BLaER1 (cell line): Measurements from ENCODE around the gene PRSS1.
A peak's percentile ranks its signal among the peaks of the same experiment; 100 is the strongest.
"Not testable (repeated sequence)": the region's sequence is repeated elsewhere in the genome, so short reads cannot be mapped to it uniquely, and the experiment has no call there.

Experiments
- H3K27ac ChIP-seq: shearing (Covaris generic); formaldehyde crosslinking; 2 replicates; pipeline ENCODE4 v1.8.1; 2022
- H3K27me3 ChIP-seq: shearing (Covaris generic); formaldehyde crosslinking; 2 replicates; pipeline ENCODE4 v1.8.1; 2022
- H3K36me3 ChIP-seq: shearing (Covaris generic); formaldehyde crosslinking; 2 replicates; pipeline ENCODE4 v1.8.1; 2022
- H3K4me1 ChIP-seq: shearing (Covaris generic); formaldehyde crosslinking; 2 replicates; pipeline ENCODE4 v1.8.1; 2022
- H3K4me2 ChIP-seq: shearing (Covaris generic); formaldehyde crosslinking; 2 replicates; pipeline ENCODE4 v1.8.1; 2022
- H3K4me3 ChIP-seq: shearing (Covaris generic); formaldehyde crosslinking; 2 replicates; pipeline ENCODE4 v1.8.1; 2022
- H3K9ac ChIP-seq: shearing (Covaris generic); formaldehyde crosslinking; 2 replicates; pipeline ENCODE4 v1.8.1; 2022
- H3K9me3 ChIP-seq: shearing (Covaris generic); formaldehyde crosslinking; 2 replicates; pipeline ENCODE4 v1.8.1; 2022
- H4K20me1 ChIP-seq: shearing (Covaris generic); formaldehyde crosslinking; 2 replicates; pipeline ENCODE4 v1.8.1; 2022
- Cebpa-rat ChIP-seq: shearing (Covaris generic); IDR thresholded peaks from 2 replicates; pipeline ENCODE4 v1.8.1; 2022

PRSS1 gene

DNA sequence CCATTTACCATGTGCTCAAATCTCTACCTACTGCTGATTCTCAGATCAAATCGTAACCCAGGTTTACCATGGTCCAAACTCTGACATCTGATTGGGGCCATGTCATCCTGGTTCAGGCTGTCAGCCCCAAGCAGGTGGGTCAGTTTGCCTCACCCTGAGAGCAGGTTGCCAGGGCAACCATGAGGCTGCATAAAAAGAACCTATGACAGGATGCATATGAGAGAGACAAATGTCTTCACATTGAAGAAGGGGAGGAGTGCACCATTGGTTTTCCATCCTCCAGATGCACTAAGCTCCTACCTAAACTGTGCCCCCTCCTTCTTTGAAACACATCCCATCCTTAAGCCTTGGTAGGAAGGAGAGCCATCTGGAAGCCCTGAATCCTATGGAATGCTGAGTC, 10.2 kb downstream of the PRSS1 start:
- no peak overlapping the region for H3K9ac ChIP-seq
- peaks cover 9% of the 10 kb centered on the region for H3K4me1 ChIP-seq
- no peaks in the 10 kb centered on the region for H4K20me1 ChIP-seq
- H3K9me3 ChIP-seq: no peaks in the 10 kb centered on the region
- no peak overlapping the region for H3K4me3 ChIP-seq
- TF ChIP-seq Cebpa-rat: no peak
- no peaks in the 10 kb centered on the region for H3K27me3 ChIP-seq
- H3K4me2 ChIP-seq: no peak overlapping the region
- H3K27ac ChIP-seq: no peak overlapping the region
- H3K36me3 ChIP-seq: no peaks in the 10 kb centered on the region

DNA sequence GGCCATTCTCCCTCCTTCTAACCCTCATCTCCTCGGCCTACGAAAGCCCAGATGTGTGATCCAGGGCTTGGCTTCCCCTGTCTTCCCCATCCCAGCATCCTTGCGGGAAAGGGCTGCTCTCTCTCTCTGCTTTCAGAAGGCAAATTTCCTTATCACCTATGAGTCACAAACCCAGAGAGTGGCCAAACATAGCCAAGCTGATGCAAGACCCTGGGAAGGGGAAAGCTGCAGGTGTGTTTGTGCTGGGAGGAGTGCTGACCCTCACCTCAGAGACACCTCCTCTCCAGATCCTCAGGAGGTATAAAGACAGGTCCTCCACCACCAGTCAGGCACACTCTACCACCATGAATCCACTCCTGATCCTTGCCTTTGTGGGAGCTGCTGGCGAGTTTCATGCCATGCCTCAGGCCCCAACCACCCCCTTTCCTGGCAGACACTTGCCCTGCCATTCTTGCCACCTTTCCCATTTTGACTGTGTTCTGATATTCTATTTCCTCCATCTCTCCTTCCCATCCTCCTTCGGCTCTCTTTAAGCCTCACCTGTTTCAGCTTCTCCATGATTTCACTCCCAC, 10.9 kb downstream of the PRSS1 start:
- Histone ChIP-seq H3K9me3 (no peaks in the 10 kb centered on the region), H3K27ac (no peak overlapping the region), H3K36me3 (no peaks in the 10 kb centered on the region), H3K27me3 (no peaks in the 10 kb centered on the region), H3K4me3 (no peak overlapping the region), H4K20me1 (no peaks in the 10 kb centered on the region), H3K4me1 (peaks cover 9% of the 10 kb centered on the region), H3K4me2 (no peak overlapping the region), H3K9ac (no peak overlapping the region)
- TF ChIP-seq Cebpa-rat: no peak

DNA sequence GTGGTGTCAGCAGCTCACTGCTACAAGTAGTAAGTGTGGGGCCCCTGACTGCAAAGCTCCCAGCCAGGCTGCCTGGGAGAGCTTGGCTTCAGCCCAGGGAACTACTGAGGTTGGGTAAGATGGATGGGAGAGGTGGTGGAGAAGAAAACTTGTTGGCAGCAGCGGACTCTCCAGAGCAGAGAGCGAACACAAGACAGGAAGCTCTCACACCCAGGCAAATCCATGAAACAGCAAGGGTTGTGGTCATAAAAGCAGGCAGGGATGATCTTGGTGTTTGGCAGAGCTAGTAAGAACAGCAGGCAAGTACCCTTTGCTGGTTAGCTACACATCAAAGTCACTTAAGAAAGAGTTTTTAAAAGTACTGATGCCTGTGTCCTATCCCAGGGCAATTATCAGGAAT, 12.3 kb downstream of the PRSS1 start:
- not testable (repeated sequence) for H3K9ac ChIP-seq, H3K4me3 ChIP-seq, H4K20me1 ChIP-seq, H3K9me3 ChIP-seq, H3K4me1 ChIP-seq, H3K4me2 ChIP-seq, H3K27ac ChIP-seq, H3K27me3 ChIP-seq, H3K36me3 ChIP-seq

DNA sequence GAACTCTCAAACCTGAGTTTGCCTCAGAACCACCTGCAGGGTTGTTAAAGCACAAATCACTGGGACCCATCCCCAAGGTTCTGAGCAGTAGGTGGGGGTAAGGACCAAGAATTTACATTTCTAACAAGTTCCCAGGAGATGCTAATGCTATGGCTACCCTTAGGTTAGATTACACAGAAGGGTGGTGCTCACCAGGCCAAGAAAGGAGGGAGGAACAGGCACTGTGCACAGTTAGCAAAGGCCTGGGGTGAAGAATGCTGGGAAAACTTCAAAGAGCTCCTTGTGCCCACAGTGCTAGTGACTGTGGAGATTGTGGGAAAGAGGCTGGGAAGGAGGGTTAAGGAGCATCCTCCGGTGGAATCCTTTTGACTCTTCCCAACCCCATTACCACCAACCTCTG, 12.8 kb downstream of the PRSS1 start:
- H3K27ac ChIP-seq: no peak overlapping the region
- TF ChIP-seq Cebpa-rat: no peak
- no peaks in the 10 kb centered on the region for H4K20me1 ChIP-seq
- H3K9ac ChIP-seq: no peak overlapping the region
- H3K36me3 ChIP-seq: no peaks in the 10 kb centered on the region
- no peak overlapping the region for H3K4me3 ChIP-seq
- no peak overlapping the region for H3K4me2 ChIP-seq
- H3K9me3 ChIP-seq: no peaks in the 10 kb centered on the region
- no peaks in the 10 kb centered on the region for H3K27me3 ChIP-seq
- peaks cover 9% of the 10 kb centered on the region for H3K4me1 ChIP-seq

DNA sequence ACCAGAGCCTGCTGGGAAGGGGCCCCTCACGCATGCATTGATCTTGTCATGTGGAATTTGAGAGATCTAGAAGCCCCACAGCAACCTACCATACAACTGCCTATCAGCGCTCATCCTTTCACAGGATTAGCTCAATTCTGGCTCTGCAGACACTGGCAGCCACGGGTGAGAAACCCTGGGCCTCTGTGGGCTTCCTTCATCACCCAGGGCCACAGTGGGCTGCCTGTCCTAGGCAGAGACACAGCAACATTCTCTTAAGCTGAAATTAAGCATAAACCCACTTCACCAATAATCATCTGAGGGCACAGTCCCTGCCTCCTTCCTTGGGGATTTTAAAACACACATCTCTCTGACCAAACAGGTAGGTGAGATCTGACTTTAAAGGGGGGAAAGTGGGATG, 18.2 kb downstream of the PRSS1 start:
- H3K27me3 ChIP-seq: no peaks in the 10 kb centered on the region
- peaks cover 26% of the 10 kb centered on the region for H3K4me1 ChIP-seq
- no peak overlapping the region for H3K4me2 ChIP-seq
- H3K4me3 ChIP-seq: no peak overlapping the region
- no peak for TF ChIP-seq Cebpa-rat
- H3K36me3 ChIP-seq: no peaks in the 10 kb centered on the region
- H3K27ac ChIP-seq: no peak overlapping the region
- no peak overlapping the region for H3K9ac ChIP-seq
- H4K20me1 ChIP-seq: no peaks in the 10 kb centered on the region
- no peaks in the 10 kb centered on the region for H3K9me3 ChIP-seq

DNA sequence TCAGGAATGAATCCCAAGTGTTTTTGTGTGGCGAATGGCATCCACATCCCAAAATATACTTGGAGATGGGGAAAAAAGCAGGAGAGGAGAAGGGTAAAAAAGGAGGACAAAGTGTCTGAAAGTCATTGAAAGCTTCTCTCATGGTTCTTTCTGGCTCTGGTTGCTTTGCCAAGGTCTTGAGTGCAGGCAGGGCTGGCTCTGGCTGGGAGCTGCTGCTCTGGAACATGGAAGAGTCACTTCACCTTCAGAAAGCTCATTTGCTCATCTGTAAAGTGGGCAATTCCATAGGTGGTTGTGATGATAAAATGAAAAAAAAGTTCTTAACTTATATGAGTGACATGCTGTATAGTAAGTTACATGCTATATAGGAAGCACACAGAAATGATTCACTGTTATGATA, 18.6 kb downstream of the PRSS1 start:
- no peak for TF ChIP-seq Cebpa-rat
- Histone ChIP-seq H3K4me3 (no peak overlapping the region), H3K4me1 (peaks cover 26% of the 10 kb centered on the region), H3K27me3 (no peaks in the 10 kb centered on the region), H3K4me2 (no peak overlapping the region), H3K9ac (no peak overlapping the region), H4K20me1 (no peaks in the 10 kb centered on the region), H3K27ac (no peak overlapping the region), H3K36me3 (no peaks in the 10 kb centered on the region), H3K9me3 (no peaks in the 10 kb centered on the region)

DNA sequence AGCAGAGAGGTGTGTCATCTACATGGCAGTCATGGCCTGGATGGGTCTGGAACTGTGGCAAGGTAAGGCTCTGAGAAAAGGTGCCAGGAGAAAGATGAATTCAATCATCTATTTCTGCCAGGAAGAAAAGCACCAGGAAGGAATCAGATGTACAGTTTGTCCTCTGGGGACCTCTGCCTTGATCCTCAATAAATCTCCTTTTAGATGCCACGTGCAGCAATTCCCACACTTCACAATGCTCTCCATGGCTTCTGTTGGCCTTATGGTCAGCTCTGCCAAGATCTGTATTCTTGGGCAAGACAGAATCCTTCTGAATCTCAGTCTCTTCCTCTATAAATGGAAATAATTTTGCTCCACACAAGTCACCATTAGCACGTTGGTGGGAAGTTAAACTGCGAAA, 19.6 kb downstream of the PRSS1 start:
- not testable (repeated sequence) for H3K9me3 ChIP-seq, H3K9ac ChIP-seq, H3K4me3 ChIP-seq, H3K27ac ChIP-seq, H3K4me2 ChIP-seq, H3K36me3 ChIP-seq, H3K27me3 ChIP-seq, H4K20me1 ChIP-seq
- peaks cover 17% of the 10 kb centered on the region for H3K4me1 ChIP-seq

DNA sequence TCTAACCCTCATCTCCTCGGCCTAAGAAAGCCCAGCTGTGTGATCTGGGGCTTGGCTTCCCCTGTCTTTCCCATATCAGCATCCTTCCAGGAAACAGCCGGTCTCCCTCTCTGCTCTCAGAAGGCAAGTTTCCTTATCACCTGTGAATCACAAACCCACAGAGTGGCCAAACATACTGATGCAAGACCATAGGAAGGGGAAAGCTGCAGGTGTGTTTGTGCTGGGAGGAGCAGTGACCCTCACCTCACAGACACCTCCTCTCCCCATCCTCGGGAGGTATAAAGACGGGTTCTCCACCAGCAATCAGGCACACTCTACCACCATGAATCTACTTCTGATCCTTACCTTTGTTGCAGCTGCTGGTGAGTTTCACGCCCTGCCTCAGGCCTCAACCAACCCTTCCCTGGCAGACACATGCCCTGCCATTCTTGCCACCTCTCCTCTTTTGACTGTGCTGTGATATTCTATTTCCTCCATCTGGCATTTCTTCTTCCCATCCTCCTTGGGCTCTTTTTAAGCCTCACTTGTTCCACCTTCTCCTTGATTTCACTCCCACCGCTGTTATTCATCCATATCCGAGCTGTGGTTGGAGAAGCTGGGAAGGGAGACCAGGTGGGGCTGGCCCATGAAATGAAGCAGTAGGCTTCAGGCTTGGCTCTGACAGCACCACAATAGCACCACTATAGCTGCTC, 21.5 kb downstream of the PRSS1 start, which contains the start of gene PRSS2:
PRSS2 (plus strand) TSS at position 310 of the 692 bp plus-strand sequence; CDS start at position 323, 13 bp downstream.
- no peaks in the 10 kb centered on the region for H3K27me3 ChIP-seq
- no peak for TF ChIP-seq Cebpa-rat
- no peak within 1 kb of the TSS for H3K9ac ChIP-seq
- H3K27ac ChIP-seq: no peak within 1 kb of the TSS
- peaks cover 17% of the 10 kb centered on the region for H3K4me1 ChIP-seq
- H3K9me3 ChIP-seq: no peaks in the 10 kb centered on the region
- H3K36me3 ChIP-seq: no peaks in the 10 kb centered on the region
- peak within 1 kb of the TSS; percentile 21 for H3K4me2 ChIP-seq
- no peaks in the 10 kb centered on the region for H4K20me1 ChIP-seq
- H3K4me3 ChIP-seq: no peak within 1 kb of the TSS

DNA sequence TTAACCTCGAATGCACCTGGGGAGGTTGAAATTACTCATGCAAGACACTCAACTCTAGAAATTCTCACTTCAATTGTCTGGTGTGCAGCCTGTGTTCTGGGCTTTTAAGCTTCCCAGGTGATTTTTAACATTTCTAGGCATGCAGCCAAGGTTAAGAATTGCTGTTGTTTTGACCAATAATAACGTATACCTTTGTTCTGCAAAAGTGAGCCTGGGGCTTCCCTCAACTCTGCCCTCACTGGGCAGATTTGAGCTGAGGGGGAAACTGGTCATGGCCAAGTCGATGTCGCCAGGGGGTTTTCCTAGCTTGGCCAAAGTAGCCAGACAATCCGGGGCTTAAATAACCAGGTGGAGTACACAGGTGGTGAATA, 22.1 kb downstream of the PRSS1 start:
- Histone ChIP-seq H3K4me3 (no peak overlapping the region), H3K27me3 (no peaks in the 10 kb centered on the region), H3K4me1 (peaks cover 17% of the 10 kb centered on the region), H3K36me3 (no peaks in the 10 kb centered on the region), H4K20me1 (no peaks in the 10 kb centered on the region), H3K4me2 (peak overlapping the region; percentile 21; the same call in 1 of the 2 replicates), H3K9ac (no peak overlapping the region), H3K9me3 (no peaks in the 10 kb centered on the region), H3K27ac (no peak overlapping the region)
- TF ChIP-seq Cebpa-rat: no peak

DNA sequence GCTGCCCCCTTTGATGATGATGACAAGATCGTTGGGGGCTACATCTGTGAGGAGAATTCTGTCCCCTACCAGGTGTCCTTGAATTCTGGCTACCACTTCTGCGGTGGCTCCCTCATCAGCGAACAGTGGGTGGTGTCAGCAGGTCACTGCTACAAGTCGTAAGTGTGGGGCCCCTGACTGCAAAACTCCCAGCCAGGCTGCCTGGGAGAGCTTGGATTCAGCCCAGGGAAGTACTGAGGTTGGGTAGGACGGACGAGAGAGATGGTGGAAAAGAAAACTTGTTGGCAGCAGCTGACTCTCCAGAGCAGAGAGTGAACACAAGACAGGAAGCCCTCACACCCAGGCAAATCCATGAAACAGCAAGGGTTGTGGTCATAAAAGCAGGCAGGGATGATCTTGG, 22.8 kb downstream of the PRSS1 start:
- Histone ChIP-seq H3K27me3 (no peaks in the 10 kb centered on the region), H3K4me2 (no peak overlapping the region), H3K27ac (no peak overlapping the region), H3K9ac (no peak overlapping the region), H3K36me3 (no peaks in the 10 kb centered on the region), H3K4me3 (no peak overlapping the region), H3K4me1 (peaks cover 17% of the 10 kb centered on the region), H3K9me3 (no peaks in the 10 kb centered on the region), H4K20me1 (no peaks in the 10 kb centered on the region)
- no peak for TF ChIP-seq Cebpa-rat

DNA sequence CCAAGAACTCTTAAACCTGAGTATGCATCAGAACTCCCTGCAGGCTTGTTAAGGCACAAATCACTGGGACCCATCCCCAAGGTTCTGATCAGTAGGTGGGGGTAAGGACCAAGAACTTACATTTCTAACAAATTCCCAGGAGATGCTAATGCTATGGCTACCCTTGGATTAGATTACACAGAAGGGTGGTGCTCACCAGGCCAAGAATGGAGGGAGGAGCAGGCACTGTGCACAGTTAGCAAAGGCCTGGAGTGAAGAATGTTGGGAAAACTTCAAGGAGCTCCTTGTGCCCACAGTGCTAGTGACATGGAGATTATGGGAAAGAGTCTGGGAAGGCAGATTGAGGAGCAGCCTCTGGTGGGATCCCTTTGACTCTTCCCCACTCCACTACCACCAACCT, 23.4 kb downstream of the PRSS1 start:
- no peak overlapping the region for H3K9ac ChIP-seq
- peaks cover 17% of the 10 kb centered on the region for H3K4me1 ChIP-seq
- no peak overlapping the region for H3K4me2 ChIP-seq
- no peak overlapping the region for H3K4me3 ChIP-seq
- H3K27me3 ChIP-seq: no peaks in the 10 kb centered on the region
- no peaks in the 10 kb centered on the region for H4K20me1 ChIP-seq
- TF ChIP-seq Cebpa-rat: no peak
- no peaks in the 10 kb centered on the region for H3K9me3 ChIP-seq
- no peak overlapping the region for H3K27ac ChIP-seq
- H3K36me3 ChIP-seq: no peaks in the 10 kb centered on the region
